Peyer's patch (tissue), 4 donors: ENCODE results near the gene FAM180A. TPM values are rescaled to one million over a fixed set of nuclear protein-coding genes. Genes with fewer than 3 reads are reported as not detected.
A peak's percentile ranks its signal among the peaks of the same experiment; 100 is the strongest.

Experiments used
- DNase-seq, 3 donors: peaks; one replicate each; pipeline ENCODE4 v3.0.0-alpha.2; 2017 to 2019
- H3K27ac ChIP-seq, 4 donors: fragments of 200-600 bp; sonication (generic); one replicate each; pipeline ENCODE4 v1.5.1; 2016 to 2019
- H3K27me3 ChIP-seq, 2 donors: fragments of 200-600 bp; sonication (generic); one replicate each; pipeline ENCODE4 v1.5.1; 2019
- H3K36me3 ChIP-seq, 3 donors: fragments of 200-600 bp; sonication (generic); one replicate each; pipeline ENCODE4 v1.5.1; 2016 to 2019
- H3K4me1 ChIP-seq, 4 donors: fragments of 200-600 bp; sonication (generic); one replicate each; pipeline ENCODE4 v1.5.1; 2016 to 2019
- H3K4me3 ChIP-seq, 4 donors: fragments of 200-600 bp; sonication (generic); 1 replicate in 3 of 4; 2 replicates in 1 of 4; pipeline ENCODE4 v1.5.1; 2016 to 2019; ENCODE audit warnings: mild to moderate bottlenecking in 1 of 4
- H3K9me3 ChIP-seq, 4 donors: fragments of 200-600 bp; sonication (generic); one replicate each; pipeline ENCODE4 v1.5.1; 2016 to 2019; ENCODE audit warnings: mild to moderate bottlenecking in 1 of 4
- POLR2A ChIP-seq, 2 donors: fragments of 450-650 bp; IDR thresholded peaks; one replicate each; pipeline ENCODE4 v1.5.1; 2017; ENCODE audit warnings: antibody characterized with exemption in 2 of 2, mild to moderate bottlenecking in 2 of 2, moderate library complexity in 2 of 2
- total RNA-seq, 4 donors: library from RNA; depleted of rRNA; stranded (reverse); fragments of >200 nt; gene quantifications; one replicate each; pipeline ENCODE4 v1.1.0, GENCODE V29; 2016
- TF ChIP-seq, protein P1 (sequence below), 6 experiments: fragments of 450-650 bp in 4 of 6; fragments of 200-600 bp in 2 of 6; sonication (generic) in 1 of 6; IDR thresholded peaks; one replicate each; pipeline ENCODE4 v1.5.1; 2017 to 2019; ENCODE audit warnings: antibody characterized with exemption in 6 of 6, mild to moderate bottlenecking in 3 of 6, moderate library complexity in 1 of 6

The FAM180A gene
- total RNA-seq, 4 donors from 2014 or later, result 3.3 to 4.4 TPM; not detected in 2

DNA sequence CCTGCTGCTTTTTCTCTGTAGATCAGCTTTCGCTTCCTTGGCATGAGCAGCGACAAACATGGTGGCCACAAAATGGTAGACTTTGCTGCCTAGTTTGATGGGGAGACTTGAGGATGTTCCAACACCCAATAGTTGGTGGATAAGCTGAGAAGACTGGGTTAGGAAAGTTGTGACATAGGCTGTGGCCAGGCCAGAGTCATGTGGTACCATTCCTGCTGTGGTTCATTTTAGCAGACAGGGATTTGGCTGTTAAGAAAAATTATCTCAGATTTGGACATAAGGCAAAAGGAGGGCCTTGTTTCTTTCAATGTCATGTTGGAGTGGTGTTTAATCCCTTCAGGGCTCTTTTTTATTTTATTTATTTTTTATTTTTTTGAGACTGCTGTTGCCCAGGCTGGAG is 26.6 kb upstream of the FAM180A start:
- Histone ChIP-seq H3K4me1 (no peaks in the 10 kb centered on the region), H3K36me3 (no peaks in the 10 kb centered on the region), H3K27me3 (no peaks in the 10 kb centered on the region), H3K4me3 (no peak overlapping the region), H3K27ac (no peak overlapping the region), H3K9me3 (no peaks in the 10 kb centered on the region)
- DNase-seq, result no peak
- no peak for TF ChIP-seq POLR2A (IDR thresholded peaks at IDR 0.05)
- TF ChIP-seq, protein P1, sequence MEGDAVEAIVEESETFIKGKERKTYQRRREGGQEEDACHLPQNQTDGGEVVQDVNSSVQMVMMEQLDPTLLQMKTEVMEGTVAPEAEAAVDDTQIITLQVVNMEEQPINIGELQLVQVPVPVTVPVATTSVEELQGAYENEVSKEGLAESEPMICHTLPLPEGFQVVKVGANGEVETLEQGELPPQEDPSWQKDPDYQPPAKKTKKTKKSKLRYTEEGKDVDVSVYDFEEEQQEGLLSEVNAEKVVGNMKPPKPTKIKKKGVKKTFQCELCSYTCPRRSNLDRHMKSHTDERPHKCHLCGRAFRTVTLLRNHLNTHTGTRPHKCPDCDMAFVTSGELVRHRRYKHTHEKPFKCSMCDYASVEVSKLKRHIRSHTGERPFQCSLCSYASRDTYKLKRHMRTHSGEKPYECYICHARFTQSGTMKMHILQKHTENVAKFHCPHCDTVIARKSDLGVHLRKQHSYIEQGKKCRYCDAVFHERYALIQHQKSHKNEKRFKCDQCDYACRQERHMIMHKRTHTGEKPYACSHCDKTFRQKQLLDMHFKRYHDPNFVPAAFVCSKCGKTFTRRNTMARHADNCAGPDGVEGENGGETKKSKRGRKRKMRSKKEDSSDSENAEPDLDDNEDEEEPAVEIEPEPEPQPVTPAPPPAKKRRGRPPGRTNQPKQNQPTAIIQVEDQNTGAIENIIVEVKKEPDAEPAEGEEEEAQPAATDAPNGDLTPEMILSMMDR (IDR thresholded peaks at IDR 0.05), result no peak

DNA sequence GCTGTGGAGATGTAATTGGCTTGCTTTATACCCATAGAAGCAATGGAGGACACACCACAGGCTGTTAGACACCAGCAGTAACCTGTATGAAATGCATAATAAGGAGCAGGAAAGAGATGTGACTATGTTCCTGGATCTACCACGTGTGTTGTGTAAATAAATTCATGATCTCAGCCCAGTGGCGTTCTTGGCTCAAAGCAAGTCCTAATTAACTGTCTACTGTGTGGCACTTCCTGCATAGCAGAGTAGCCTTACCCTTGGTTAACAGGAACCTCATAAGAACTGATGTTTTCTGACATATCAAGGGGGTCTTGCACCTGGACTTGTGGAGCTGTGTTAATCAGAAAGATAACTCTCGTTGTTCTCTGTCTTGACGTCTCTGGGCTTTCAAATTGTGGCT is 25.7 kb upstream of the FAM180A start:
- no peak for DNase-seq
- no peaks in the 10 kb centered on the region for H3K36me3 ChIP-seq
- no peaks in the 10 kb centered on the region for H3K9me3 ChIP-seq
- no peak overlapping the region for H3K4me3 ChIP-seq
- no peaks in the 10 kb centered on the region for H3K4me1 ChIP-seq
- no peak overlapping the region for H3K27ac ChIP-seq
- TF ChIP-seq POLR2A (IDR thresholded peaks at IDR 0.05), result no peak
- TF ChIP-seq, protein P1 (IDR thresholded peaks at IDR 0.05), result no peak
- H3K27me3 ChIP-seq, result no peaks in the 10 kb centered on the region

DNA sequence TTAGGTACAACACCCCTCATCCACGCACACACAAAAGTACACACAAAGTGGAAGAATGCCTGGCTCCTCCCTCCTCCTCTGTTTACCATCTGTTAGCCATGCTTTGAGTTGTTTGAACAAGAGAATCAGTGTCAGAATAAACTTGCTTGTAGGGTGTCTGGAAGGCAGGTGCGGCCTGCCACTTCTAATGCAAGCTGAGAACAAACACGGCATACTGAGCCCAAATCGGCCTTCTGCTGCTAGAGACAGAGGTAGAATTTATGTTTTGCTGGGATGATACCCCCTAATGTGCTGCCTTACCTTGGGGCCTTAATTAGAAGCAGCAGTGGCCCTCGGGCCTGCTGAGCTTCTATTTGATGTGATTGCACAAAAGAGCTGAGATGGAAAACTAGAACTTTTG is 24.9 kb upstream of the FAM180A start:
- Histone ChIP-seq H3K4me1 (no peaks in the 10 kb centered on the region), H3K27me3 (no peaks in the 10 kb centered on the region), H3K9me3 (no peaks in the 10 kb centered on the region), H3K36me3 (no peaks in the 10 kb centered on the region), H3K4me3 (no peak overlapping the region), H3K27ac (no peak overlapping the region)
- no peak for DNase-seq
- no peak for TF ChIP-seq POLR2A (IDR thresholded peaks at IDR 0.05)
- TF ChIP-seq, protein P1 (IDR thresholded peaks at IDR 0.05), result no peak

DNA sequence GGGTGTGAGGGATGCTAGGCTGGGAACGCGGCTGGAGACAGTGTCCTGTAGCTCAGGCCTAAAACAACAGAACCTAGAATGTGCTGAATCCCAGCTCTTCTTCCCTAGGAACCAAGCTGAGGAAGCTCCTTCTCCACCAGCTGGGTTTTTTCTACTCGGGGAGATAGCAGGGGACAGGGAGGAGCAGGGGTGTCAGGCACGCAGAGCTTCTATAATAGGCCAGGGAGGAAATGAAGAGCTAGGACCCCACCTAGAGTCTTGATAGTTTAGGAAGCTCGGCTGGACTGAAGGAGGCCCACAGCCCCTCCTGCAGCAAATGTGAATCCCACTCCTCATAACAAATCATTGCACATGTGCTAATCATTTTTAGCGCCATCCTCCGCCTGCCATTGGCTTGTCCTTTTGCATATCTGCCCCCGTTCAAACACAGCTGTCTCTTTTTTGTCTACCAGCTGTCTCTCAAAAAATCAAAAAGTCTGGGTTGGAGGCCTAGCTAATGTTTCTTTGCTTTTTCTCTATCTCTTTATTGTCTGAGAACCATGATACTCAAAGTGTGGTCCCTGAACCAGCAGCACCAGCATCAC is 24.1 kb upstream of the FAM180A start:
- Histone ChIP-seq H3K27me3 (no peaks in the 10 kb centered on the region), H3K9me3 (no peaks in the 10 kb centered on the region), H3K36me3 (no peaks in the 10 kb centered on the region), H3K4me1 (no peaks in the 10 kb centered on the region), H3K4me3 (no peak overlapping the region), H3K27ac (peak overlapping the region in 1 of 4 donors; percentile 17)
- TF ChIP-seq POLR2A (IDR thresholded peaks at IDR 0.05), result no peak
- TF ChIP-seq, protein P1 (IDR thresholded peaks at IDR 0.05), result no peak
- DNase-seq, result no peak

DNA sequence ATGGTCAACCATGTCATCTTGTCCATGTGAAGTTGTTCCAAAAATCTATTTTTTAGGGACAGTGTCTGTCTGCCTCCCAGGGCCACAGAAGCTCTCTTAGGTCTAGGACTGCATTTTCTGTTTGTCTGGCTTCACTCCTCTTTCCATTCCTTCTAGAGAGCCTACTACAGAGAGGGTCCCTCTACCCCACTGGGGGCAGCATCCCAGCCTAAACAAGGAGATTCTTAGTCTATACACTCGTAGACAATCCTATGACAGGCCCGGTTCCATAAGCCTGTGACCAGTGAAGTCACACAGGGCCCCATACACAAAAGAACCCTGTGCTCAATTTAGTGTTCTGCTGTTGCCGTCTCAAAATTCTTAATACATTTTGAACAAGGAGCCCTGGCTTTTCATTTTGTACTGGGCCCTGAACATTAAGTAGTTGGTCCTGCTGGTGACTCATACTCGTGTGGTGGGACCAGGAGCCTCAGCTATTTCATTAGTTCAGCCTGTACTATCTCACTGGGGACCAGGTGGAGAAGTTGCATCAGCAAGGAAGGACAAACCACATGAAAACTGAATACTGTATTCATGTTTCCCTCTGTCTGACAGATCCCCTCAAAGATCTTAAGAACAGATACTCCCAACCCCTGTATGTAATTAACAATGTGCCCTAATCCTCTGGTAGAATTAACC is 23.5 kb upstream of the FAM180A start:
- H3K4me3 ChIP-seq, result no peak overlapping the region
- no peaks in the 10 kb centered on the region for H3K36me3 ChIP-seq
- no peaks in the 10 kb centered on the region for H3K4me1 ChIP-seq
- peak overlapping the region in 1 of 4 donors; percentile 17 for H3K27ac ChIP-seq
- H3K9me3 ChIP-seq, result no peaks in the 10 kb centered on the region
- DNase-seq, result no peak
- H3K27me3 ChIP-seq, result no peaks in the 10 kb centered on the region
- no peak for TF ChIP-seq POLR2A (IDR thresholded peaks at IDR 0.05)
- TF ChIP-seq, protein P1 (IDR thresholded peaks at IDR 0.05), result no peak
